GM10266 (cell line): ENCODE results near the gene ITGA5.

ENCODE experiments used
- DNase-seq: peaks from one replicate; pipeline ENCODE4 v3.0.0; 2012; ENCODE audit errors: extremely low spot score
- CTCF ChIP-seq: IDR thresholded peaks from 2 replicates; pipeline ENCODE4 v1.5.1; 2012; ENCODE audit warnings: mild to moderate bottlenecking, low read depth; ENCODE audit not compliant: control insufficient read depth, insufficient read depth; ENCODE audit errors: missing control alignments

Gene ITGA5

GRCh38 chr12:54455760-54456469 lies 36.8 kb upstream of the ITGA5 start:
- DNase-seq = no peak
- TF ChIP-seq CTCF = no peak

GRCh38 chr12:54452628-54453027 lies 33.6 kb upstream of the ITGA5 start:
- TF ChIP-seq CTCF = no peak
- DNase-seq = no peak

GRCh38 chr12:54448344-54448743 lies 29.3 kb upstream of the ITGA5 start:
- no peak for TF ChIP-seq CTCF
- no peak for DNase-seq

GRCh38 chr12:54447917-54448316 lies 28.9 kb upstream of the ITGA5 start:
- TF ChIP-seq CTCF = no peak

GRCh38 chr12:54444206-54444605 lies 25.1 kb upstream of the ITGA5 start:
- DNase-seq = no peak
- no peak for TF ChIP-seq CTCF

More at GRCh38 chr12:54447917-54448316, 28.9 kb upstream of the ITGA5 start:
- DNase-seq = no peak

GRCh38 chr12:54443446-54443845 lies 24.4 kb upstream of the ITGA5 start:
- TF ChIP-seq CTCF = no peak

GRCh38 chr12:54442961-54443360 lies 23.9 kb upstream of the ITGA5 start:
- TF ChIP-seq CTCF = no peak
- no peak for DNase-seq

More at GRCh38 chr12:54443446-54443845, 24.4 kb upstream of the ITGA5 start:
- DNase-seq = no peak
